ENCODE data around the gene FKBP4.

The FKBP4 gene

DNA sequence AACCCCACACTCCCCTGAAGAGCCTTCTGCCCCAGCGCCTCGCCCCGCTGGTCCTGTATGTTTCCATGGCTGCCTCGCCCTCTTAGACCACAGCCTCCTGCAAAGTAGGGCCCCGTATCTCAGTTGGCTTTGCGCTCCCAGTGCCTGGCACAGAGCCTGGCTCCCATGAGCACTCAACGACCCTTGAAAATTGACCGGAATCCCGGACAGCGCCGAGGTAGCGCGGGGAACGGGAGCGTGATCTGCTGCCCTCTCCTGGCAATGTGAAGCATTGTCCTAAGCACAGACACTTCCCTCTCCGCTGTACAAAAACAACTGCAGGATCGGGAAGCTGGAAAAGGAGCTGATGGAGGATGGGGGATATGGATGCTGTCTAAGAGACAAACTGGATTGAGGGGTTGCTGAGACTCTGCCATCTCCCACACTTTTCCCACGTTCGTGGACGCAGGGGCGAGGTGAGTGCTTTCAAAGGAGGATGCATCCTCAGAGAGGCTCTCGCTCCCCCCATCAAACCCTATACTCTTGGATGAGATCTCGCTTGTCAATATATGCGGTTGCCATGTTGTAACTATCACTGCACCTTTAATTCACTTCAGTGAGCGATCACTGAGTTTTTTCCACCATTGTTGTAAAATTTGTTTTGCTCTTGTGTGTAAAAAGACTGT lies 10.7 kb upstream of the FKBP4 start:
- peak; percentile 78 for DNase-seq

DNA sequence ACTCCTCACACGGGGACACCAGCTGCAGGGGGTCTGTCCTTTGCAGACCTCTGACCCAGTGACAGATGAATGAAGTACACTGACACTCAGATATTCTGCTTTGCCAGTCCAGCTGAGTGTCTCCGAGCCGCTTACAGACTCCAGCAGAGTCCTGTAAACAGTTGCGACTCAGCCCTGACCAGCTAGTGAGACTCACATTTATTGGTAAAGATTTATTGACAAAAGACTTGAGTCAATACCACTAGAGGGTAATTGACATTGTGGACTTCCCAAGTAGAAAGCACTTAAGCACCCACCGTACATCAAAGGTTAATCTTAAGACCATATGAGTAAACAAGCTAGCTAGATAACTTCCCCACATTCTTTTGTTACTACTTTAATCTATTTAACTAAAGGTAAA lies 9.8 kb upstream of the FKBP4 start:
- no peak for DNase-seq

DNA sequence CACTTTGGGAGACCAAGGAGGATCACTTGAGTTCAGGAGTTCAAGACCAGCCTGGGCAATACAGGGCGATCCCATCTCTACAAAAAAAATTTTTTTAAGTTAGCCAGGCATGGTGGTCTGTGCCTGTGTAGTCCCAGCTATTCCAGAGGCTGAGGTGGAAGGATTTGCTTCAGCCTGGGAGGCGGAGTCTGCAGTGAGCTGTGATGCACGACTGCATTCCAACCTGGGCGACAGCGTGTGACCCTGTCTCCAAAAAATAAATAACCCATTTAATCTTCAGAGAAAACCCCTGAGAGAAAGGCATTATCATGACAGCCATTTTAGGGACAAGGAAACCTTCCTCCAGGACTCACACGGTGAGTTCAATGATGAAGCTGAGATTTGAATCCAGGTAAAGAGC lies 3.7 kb upstream of the FKBP4 start:
- DNase-seq = no peak

DNA sequence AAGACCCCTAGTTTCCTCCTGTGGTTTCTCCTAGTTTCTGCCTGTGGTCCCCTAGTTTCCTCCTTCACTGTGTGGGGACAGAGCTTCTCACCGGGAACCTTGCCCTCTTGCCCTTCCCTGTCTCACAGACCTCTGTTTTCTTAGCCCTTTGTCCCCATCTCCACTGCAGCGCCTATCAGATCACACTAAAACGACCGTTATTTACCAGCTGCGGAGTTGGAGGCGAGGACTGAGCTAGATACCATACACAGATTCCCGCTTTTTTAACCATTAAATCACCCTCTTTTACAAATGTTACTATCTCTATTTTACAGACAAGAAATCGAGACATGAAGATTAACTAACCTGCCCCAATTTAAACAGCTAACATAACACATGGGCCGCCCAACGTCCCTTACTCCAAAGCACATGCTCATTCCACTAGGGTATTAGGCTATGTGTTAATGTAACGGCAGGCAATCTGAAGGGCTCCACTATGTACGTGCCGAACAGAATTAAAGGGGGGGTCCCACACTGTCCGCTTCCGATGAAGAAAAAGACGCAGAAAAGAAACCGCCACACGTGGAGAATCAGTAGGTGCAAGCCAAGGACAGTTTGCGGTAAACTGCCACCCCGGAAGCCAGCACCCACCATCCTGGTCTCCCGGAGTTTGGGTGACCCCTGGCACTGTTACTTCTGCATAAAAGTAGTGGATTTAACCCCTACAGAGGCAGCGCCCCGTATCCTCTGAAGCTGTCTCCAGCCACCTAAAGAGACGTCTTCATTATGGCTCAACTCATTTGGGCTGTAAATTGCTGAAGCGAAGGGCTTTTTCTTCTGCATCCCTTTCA lies 1.9 kb upstream of the FKBP4 start:
- DNase-seq = peak; percentile 51

DNA sequence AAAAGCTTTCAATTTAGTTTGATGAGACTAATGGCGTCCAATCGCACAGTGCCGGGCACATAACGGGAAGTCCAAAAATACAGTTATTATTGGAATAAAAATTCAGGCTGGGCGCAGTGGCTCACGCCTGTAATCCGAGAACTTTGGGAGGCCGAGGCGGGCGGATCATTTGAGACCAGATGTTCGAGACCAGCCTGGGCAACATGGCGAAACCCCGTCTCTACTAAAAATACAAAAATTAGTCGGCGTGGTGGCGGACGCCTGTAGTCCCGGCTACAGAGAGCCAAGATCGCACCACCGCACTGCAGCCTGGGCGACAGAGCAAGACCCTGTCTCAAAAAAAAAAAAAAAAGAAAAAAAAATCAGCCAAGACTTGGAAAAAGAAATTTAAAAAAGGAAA lies 1.2 kb upstream of the FKBP4 start:
- DNase-seq = peak; percentile 61

DNA sequence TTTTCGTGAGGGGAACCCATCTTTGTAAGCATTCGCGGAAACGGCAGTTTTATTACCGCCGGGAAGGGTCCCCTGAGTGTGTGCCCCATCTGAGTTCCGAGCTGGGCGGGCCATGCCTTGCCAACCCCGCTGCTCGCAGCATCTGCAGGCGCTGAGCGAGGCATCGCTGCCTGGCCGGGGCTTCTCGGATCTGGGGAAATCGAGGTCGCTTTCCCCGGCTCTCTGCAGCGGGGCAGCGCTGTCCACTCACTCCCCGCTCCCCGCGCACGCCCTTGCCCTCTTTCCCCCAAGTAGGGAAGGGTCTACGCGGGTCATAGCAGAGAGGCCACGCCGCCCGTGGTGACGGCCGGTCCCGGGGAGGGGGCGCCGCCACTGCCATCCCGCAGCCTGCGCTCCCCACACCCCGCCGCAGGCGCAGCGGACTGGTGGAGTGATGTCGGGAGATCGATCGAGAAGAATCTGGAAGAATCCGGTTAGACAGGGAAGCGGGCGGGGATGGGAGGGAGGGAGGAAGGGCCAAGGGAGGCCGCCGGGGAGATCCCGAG lies 507 bp upstream of the FKBP4 start:
- no peak for DNase-seq

DNA sequence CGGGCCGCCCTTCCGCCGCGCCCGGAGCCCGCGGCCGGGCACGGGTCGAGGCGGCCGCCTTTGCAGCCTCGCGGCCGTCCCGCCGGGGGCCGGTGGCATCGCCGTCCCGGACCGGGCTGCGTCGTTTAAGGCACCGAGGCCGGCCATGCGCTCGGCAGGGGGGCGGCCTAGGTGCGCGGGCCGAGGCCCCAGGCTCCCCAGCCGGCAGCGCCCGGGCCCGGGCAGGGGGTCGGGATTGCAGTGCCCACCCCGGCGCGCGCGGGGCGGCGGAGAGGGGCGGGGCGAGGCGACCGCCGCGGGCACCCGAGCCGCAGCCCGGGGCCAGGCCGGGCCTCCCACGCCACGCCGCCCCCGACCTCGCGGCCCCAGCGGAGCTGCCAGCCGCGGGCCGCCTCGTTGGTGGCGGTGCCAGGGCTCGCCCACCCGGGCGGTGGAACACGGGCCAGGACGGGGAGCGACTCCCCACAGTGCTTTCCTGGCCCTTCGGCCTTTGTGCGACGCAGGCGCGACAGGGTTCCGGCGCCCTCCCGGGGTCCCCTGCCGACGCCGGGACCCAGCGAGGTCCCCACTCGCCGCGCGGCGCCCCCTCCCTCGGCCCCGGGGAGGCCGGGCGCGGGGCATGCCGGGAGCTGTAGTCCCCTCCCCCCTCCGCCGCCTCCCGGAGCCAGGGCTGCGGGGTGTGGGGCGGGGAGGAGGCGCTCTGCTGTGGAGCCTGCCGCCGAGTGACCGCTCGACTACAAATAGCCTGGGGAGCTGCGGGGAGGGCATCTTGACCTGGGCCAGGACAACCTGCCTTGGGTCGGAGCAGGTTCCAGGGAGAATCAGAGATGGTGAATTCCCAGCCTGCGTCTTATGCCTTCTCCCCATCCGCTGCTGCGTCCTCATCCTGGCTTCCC lies 769 bp downstream of the FKBP4 start:
- peak; percentile 93 for DNase-seq

DNA sequence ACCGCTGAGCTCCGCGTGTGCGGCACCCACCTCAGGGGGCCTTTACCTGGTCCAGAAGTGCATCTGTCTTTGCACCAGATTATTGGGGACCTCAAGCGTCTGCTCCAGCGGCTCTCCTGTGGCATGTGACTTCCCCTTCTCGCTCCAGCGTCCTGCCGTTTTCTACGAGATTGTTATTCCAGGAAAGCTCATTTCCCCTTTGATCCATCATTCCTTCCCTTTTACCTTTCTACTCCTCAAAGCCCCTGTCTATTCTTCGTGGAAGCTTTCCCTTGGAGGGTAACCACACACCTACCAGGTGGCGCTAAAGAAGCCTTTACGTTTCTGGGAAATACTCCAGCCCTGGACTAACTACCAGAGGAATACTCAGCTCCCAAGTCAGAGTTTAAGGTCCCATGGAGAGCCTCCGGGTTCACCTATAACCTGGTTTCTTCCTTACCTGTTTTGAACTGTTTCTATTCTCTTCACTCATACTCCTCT lies 1.5 kb downstream of the FKBP4 start:
- DNase-seq = no peak

DNA sequence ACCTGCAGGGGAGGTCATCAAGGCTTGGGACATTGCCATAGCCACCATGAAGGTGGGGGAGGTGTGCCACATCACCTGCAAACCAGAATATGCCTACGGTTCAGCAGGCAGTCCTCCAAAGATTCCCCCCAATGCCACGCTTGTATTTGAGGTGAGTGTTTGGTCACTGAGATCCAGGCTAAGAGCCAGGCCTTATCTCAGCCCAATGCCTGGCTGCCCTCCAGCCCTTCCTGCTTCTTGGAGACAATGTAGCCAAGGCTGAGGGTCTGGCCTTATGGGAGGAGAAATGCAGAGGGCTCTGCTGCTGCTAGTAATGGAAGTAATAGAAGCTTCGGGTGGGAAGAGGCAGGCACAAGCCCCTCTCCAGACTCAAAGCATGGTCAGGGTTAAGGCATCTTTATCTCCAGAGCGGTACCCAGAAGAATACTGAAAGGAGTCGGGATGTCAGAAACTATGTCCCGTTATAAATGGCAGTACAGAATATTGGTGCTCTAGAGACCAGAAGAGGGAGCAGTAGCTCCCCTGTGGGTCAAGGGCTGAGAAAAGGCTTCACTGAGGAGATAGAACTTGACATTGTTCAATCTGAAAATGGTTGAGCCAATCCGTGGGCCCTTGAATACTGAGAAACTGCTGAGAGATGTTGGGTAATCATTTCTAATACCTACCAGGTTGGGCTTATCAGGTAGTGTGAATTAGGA lies 3.1 kb downstream of the FKBP4 start:
- DNase-seq = peak; percentile 44

DNA sequence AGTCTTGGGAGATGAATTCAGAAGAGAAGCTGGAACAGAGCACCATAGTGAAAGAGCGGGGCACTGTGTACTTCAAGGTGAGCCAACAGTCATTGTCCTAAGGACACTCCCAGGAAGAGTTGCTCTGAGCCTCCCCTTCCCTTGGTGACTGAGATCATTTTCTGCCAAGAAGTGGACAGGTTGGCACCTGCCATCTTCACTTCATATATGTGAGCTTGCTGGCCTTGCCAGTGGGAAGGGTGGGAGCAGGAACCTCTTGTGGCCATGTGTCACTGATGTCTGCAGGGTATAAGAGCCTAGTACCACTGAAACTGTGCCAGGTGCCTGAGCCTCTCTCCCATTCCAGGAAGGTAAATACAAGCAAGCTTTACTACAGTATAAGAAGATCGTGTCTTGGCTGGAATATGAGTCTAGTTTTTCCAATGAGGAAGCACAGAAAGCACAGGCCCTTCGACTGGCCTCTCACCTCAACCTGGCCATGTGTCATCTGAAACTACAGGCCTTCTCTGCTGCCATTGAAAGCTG lies 5.3 kb downstream of the FKBP4 start:
- peak; percentile 36 for DNase-seq

DNA sequence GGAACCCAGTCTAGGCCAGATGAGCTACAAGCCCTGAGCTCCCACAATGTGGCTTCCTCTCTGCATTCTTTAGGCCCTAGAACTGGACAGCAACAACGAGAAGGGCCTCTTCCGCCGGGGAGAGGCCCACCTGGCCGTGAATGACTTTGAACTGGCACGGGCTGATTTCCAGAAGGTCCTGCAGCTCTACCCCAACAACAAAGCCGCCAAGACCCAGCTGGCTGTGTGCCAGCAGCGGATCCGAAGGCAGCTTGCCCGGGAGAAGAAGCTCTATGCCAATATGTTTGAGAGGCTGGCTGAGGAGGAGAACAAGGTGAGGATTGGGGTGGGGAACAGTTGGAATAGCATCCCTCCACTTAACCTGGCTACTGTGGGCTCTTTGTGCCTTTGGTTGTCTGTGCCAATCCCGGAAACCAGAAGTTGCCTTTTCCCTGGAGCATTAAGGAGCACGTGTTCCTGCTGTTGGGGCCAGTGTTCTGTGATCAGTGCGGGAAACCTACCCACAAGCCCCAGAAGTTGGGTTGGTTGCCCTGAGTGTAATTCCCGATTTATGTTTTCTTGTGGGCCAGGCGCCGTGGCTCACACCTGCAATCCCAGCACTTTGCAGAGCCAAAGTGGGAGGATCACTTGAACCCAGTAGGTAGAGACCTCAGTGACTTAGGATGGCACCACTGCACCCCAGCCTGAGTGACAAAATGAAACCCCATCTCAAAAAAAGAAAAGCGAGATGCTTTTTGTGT lies 6.4 kb downstream of the FKBP4 start:
- peak; percentile 53 for DNase-seq

DNA sequence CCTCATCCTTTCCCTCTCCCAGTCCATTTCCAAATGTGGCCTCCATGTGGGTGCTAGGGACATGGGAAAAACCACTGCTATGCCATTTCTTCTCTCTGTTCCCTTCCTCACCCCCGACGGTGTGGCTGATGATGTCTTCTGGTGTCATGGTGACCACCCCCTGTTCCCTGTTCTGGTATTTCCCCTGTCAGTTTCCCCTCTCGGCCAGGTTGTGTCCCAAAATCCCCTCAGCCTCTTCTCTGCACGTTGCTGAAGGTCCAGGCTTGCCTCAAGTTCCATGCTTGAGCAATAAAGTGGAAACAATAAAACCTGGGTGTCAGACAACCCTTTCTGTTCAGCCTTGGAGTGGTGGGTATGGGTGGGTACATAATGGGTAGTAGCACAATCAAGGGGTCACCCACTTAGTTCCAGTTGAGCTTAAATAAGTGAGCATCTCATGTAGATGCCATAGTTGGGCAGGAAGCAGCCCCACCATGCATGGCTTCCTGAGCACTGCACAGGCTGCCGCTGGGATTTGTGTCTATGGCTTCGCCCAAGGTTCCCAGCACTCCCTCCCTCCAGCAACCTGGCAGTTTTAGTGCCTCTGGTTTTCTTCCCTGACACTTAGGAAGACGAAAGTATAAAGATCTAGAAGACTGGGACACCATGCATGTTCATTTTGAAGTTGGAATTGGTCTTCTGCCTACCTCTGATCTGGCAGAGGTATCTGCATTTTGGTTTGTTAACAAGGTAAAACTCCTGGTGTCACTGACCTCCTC lies 9.0 kb downstream of the FKBP4 start:
- DNase-seq = no peak

DNA sequence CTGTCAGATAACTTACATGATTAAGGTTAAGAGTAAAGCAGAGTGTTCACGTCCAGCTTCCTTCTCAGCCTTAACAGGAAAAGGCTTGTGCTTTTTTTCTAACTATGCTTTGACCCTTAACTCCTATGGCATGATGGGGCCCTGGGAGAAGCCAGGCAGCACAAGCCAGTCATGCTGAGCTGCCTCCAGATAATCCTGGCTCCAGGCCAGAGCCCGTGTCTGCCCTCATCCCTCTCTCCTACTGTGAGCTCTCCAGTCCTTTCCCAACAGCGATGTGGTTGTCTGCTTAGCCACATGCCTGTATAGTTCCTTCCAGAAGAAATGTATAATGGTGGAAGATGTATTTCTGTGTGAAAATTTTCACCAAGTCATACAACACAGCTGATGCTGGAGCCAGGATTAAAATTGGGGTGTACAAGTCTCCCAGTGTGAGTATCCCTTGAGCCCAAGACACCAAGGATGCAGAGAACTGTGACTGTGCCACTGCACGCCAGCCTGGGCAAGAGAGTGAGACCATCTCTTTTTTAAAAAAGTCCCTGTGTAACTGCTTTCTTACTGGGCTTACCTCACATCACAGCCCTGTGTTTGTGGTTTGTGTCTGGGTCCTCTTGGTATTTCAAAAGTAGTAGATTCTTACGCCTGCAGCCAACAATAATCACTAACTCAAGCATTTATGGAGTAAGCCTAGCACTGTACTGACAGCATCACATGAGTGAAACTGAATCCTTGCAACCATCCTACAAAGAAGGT lies 9.8 kb downstream of the FKBP4 start:
- DNase-seq = peak; percentile 31

DNA sequence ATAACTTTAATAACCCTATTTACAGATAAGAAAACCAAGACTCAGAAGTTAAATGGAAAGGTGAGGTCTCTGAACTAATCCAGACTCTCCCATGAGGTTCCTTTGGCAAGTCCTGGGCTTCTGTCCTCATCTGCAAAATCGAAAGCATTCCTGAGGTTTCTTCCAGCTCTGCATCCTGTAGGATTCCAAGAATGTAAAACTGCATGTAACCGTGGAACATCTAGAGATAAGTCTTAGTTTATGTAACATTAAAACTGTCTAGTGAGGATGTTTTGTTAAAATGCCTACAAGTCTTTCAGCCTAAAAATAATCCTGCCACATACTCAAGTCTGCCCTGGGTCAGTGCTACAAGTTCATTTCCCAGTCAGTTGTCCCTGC lies 10.4 kb downstream of the FKBP4 start:
- no peak for DNase-seq

DNA sequence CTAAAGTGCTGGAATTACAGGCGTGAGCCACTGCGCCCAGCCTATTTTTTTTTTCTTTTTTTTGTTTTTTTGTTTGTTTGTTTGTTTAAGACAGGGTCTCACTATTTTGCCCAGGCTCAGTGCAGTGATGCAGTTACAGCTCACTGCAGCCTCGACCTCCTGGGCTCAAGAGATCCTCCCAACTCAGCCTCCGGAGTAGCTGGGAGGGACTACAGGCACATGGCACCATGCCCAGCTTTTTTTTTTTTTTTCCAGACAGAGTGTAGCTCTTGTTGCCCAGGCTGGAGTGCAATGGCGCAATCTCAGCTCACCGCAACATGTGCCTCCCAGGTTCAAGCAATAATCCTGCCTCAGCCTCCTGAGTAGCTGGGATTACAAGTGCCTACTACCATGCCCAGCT lies 11.9 kb downstream of the FKBP4 start:
- DNase-seq = no peak

DNA sequence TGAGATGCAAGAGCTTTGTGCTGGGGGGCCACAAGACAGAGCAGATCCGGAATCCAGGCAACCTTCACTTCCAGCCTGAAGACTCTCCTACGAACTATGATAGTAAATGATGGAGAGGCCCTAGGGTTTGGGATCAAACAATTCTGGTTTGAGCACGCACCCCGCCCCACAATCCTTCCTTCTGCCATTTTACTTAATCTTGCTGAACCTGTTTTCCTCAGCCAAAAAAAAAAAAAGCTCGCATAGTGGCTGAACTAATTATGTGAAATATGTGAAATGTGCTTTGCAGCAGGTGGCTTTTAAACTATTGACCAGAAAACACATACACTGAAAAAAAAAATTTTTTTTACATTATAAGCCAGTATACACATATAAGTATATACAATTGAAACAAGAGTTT lies 17.0 kb downstream of the FKBP4 start:
- DNase-seq = no peak

DNA sequence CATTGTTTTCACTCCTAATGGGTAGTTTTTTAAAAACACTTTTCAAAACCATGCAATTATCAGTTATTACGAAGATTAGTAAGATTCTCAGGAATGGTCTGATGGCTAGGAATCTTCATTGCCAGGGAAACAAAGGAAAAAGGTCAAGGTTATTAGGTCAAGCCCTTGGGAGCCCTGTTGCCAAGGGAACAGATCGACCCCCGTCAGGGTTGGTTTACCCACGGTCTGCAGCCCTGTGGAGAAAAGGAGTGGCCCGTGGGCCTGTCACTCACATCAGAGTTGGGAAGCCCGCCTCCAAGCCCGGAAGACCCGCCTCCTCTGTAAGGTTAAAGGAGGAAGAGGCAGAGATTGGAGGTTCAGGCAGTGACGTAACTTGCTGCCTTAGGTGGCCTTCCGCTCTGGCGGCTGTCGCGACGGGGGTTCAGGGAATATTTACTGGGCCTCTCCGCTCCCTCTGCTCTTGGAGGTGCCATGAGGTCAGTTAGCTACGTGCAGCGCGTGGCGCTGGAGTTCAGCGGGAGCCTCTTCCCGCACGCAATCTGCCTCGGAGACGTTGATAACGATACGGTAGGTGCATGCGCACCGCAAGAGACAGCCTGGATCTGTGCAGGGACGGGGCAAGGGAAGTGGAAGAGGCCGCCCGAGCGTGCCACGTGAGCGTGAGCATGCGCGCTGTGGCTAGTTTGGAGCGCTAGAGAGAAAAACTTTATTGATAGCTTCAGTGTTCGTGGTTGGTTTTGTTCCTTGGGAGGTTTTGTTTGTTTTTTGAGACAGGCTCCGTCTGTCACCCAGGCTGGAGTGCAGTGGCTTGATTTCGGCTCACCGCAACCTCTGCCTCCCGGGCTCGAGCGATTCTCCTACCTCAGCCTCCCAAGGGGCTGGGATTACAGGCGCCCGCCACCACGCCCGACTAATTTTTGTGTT lies 17.8 kb downstream of the FKBP4 start, which contains the start of gene ITFG2:
Gene ITFG2 (plus strand): TSS at position 379 of the 924 bp plus-strand sequence. CDS start 93 bp downstream, at position 472.
- peak; percentile 98 for DNase-seq

Measured in activated effector memory CD4-positive, alpha-beta T cell treated with anti-CD3 and anti-CD28 coated beads, Interleukin-2, amount 50 U/mL, for 16 hours (primary cell).